ENCODE measurements around the gene PYGL. TPM values are rescaled to one million over a fixed set of nuclear protein-coding genes. Genes with fewer than 3 reads are reported as not detected.

The PYGL gene
- total RNA-seq: 100 to 1,000 TPM in 5 of 7 donors, 10 to 100 TPM in 2; 80.4 to 302 (median 133) TPM
- polyA plus RNA-seq: 10 to 100 TPM; 14.1 to 28.4 (median 15.1) TPM
- long read RNA-seq, donor 1, transcript PYGL-201 (20 exons, 3,048 nt): major isoform, 6 of 22 reads
- long read RNA-seq, donor 1, partial matches to known transcripts: 13 of 22 reads
- long read RNA-seq, donor 1, other reads (novel, unspliced or antisense): 0 of 22 reads
- long read RNA-seq, donor 2, partial matches to known transcripts: 9 of 13 reads
- long read RNA-seq, donor 2, other reads (novel, unspliced or antisense): 0 of 13 reads

DNA sequence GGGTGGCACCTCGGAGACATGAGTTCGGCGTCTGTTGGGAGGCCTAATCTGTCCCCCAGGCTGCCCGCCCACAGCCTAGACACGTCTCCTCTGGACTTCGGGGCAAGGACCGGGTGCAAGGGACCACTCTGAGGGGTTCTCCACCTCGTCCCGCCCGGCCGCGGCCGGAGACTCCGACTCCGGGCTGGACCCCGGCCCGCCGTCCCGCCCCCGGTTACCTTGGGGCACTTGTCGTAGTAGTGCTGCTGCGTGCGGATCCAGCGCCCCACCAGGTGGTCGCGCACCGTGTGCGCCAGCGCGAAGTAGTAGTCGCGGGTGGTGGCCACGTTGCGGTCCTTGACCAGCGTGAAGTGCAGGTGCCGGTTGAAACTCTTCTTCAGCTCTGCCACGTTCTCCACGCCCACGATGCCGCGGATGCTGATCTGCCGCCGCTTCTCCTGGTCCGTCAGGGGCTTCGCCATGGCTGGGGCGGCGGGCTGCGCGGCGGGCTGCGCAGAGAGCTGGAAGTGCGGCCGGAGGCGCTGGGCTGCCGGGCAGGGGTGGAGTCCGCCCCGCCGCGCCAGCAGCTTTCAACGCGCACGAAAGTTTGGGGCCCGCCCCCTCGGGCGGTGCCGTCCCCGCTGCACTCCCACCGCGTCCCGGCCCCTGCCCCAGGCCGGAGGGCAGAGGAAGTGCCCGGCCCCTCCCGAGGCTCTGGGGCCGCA is at the start of gene PYGL:
Gene PYGL (minus strand): TSS at position 541 of the 704 bp plus-strand sequence. CDS start 80 bp downstream, at position 461.
- Histone ChIP-seq H3K4me3 (peak within 1 kb of the TSS; percentile 56 to 80 (median 66)), H3K36me3 (peaks cover 0 to 12% (median 0%) of the 10 kb centered on the region in 6 donors), H3K27me3 (replicated peaks in 1 of 7) (peaks cover 0 to 33% (median 6%) of the 10 kb centered on the region in 7 donors), H3K4me1 (peaks cover 0 to 43% (median 23%) of the 10 kb centered on the region in 6 donors), H3K27ac (peak within 1 kb of the TSS in 7 of 8 donors; percentile 79 to 93 (median 87)), H3K9me3 (peaks cover 0 to 2% (median 0%) of the 10 kb centered on the region in 8 donors)
- TF ChIP-seq, protein P1, sequence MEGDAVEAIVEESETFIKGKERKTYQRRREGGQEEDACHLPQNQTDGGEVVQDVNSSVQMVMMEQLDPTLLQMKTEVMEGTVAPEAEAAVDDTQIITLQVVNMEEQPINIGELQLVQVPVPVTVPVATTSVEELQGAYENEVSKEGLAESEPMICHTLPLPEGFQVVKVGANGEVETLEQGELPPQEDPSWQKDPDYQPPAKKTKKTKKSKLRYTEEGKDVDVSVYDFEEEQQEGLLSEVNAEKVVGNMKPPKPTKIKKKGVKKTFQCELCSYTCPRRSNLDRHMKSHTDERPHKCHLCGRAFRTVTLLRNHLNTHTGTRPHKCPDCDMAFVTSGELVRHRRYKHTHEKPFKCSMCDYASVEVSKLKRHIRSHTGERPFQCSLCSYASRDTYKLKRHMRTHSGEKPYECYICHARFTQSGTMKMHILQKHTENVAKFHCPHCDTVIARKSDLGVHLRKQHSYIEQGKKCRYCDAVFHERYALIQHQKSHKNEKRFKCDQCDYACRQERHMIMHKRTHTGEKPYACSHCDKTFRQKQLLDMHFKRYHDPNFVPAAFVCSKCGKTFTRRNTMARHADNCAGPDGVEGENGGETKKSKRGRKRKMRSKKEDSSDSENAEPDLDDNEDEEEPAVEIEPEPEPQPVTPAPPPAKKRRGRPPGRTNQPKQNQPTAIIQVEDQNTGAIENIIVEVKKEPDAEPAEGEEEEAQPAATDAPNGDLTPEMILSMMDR (IDR thresholded peaks at IDR 0.05 in 8 of 11, conservative IDR thresholded peaks at IDR 0.05 in 3 of 11): no peak
- TF ChIP-seq POLR2A (IDR thresholded peaks at IDR 0.05): peak in 1 of 3 donors; percentile 22
- peak; percentile 80 to 91 (median 86) for TF ChIP-seq POLR2AphosphoS5 (IDR thresholded peaks at IDR 0.05)
- peak; percentile 94 for DNase-seq
- WGBS, 5 donors: 0 to 1% (median 0%) methylated on average over 4 to 74 of the region's 74 CpGs
- intact Hi-C loops (cut with DNase I; ENCODE audit: low total_unique reads): no loop called here

DNA sequence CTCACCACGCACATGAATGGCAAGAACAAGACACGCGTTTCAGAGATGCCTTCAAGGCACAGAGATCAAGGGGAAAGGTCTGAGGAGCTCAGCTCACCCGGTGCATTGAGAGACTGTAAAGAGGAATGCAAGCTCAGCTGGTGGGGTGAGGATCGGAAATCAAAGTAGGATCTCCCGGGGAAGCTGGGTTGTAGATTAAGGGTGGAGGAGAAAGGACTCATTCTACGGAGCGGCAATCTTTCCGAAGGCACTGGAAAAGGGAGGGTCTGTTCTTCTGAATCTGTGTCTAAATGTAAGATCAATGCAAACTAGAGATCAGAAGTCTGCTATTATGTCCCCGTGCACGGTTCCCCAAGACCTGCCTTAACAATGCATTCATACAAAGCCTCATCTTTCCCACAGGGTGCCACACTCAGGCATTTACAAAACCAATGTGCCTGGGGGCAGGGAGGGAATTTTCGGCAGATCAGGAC is 41.6 kb upstream of the PYGL start:
- H3K27me3 ChIP-seq (replicated peaks in 1 of 7): no peaks in the 10 kb centered on the region
- no peak for DNase-seq
- intact Hi-C loops (cut with DNase I; ENCODE audit: low total_unique reads): no loop called here
- H3K36me3 ChIP-seq: no peaks in the 10 kb centered on the region
- 80 to 84% (median 82%) methylated on average over 12 of the region's 12 CpGs for WGBS, 5 donors
- no peaks in the 10 kb centered on the region for H3K4me1 ChIP-seq
- H3K27ac ChIP-seq: no peak overlapping the region
- no peak overlapping the region for H3K4me3 ChIP-seq
- TF ChIP-seq, protein P1 (IDR thresholded peaks at IDR 0.05 in 8 of 11, conservative IDR thresholded peaks at IDR 0.05 in 3 of 11): no peak
- TF ChIP-seq POLR2A (IDR thresholded peaks at IDR 0.05): no peak
- TF ChIP-seq POLR2AphosphoS5 (IDR thresholded peaks at IDR 0.05): no peak
- H3K9me3 ChIP-seq: no peaks in the 10 kb centered on the region

DNA sequence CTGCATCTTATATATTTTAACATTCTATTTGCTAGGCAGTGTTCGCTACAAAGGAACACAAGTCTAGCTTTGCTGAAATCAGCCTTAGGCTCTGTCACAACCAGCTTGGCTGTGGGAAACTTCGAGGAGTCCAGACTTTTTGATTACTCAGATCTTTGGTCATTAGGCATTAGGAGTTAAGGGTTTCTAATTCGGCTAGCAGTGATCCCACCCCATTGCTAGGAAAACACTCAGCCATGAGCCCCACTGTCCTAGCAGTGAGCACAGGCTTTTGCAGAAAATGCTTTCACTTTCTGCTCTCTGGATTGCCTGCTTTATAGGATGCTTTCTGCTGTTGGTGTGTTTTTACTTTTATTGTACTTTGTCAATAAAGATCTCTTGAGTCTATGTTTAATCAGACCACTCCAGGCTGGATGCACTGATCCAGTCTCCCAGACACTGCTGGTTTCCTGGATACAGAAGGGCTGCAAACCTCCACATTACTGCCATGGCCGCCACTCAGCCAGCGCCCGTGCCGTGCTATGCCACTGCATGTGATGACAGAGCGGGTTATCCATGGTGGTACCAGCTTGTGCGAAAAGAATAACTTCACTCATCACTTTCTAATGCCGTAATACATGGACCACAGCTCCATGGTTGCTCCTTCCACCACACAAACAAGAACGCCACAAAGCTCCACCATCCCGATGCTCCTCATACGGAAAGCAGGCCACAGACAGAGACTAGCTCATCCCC is 41.0 kb upstream of the PYGL start:
- TF ChIP-seq, protein P1 (IDR thresholded peaks at IDR 0.05 in 8 of 11, conservative IDR thresholded peaks at IDR 0.05 in 3 of 11): no peak
- TF ChIP-seq POLR2A (IDR thresholded peaks at IDR 0.05) (no peak), POLR2AphosphoS5 (IDR thresholded peaks at IDR 0.05) (no peak)
- no peak overlapping the region for H3K27ac ChIP-seq
- no peaks in the 10 kb centered on the region for H3K27me3 ChIP-seq (replicated peaks in 1 of 7)
- 85 to 90% (median 87%) methylated on average over 13 of the region's 13 CpGs for WGBS, 5 donors
- no peaks in the 10 kb centered on the region for H3K4me1 ChIP-seq
- H3K9me3 ChIP-seq: no peaks in the 10 kb centered on the region
- H3K36me3 ChIP-seq: no peaks in the 10 kb centered on the region
- DNase-seq: no peak
- intact Hi-C loops (cut with DNase I; ENCODE audit: low total_unique reads): no loop called here
- H3K4me3 ChIP-seq: no peak overlapping the region
